Cardiac muscle cell (in vitro differentiated cells and primary cell): ENCODE measurements around the gene PEX14. TPM values are rescaled to one million over a fixed set of nuclear protein-coding genes. Genes with fewer than 3 reads are reported as not detected.

ENCODE experiments used
- DNase-seq, 2 donors: peaks; one replicate each; pipeline versions ENCODE4 v3.0.0 to v3.0.0-alpha.2; 2010 to 2017; ENCODE audit warnings: low read depth in 1 of 2, low spot score in 1 of 2
- H3K27ac ChIP-seq: fragments of 200-600 bp; sonication (generic); 2 replicates; pipeline ENCODE4 v1.5.1; 2016
- H3K27me3 ChIP-seq: fragments of 200-600 bp; sonication (generic); 2 replicates; pipeline ENCODE4 v1.6.0; 2016; ENCODE audit warnings: control low read depth
- H3K36me3 ChIP-seq: fragments of 200-600 bp; sonication (generic); 2 replicates; pipeline ENCODE4 v1.5.1; 2016; ENCODE audit warnings: control low read depth
- H3K4me1 ChIP-seq: fragments of 200-600 bp; sonication (generic); 2 replicates; pipeline ENCODE4 v1.8.1; 2017; ENCODE audit warnings: low read depth, mild to moderate bottlenecking, mixed run types
- H3K4me3 ChIP-seq: fragments of 200-600 bp; sonication (generic); 2 replicates; pipeline ENCODE4 v1.5.1; 2016; ENCODE audit warnings: mild to moderate bottlenecking
- H3K9me3 ChIP-seq: fragments of 200-600 bp; sonication (generic); 2 replicates; pipeline ENCODE4 v1.5.1; 2017; ENCODE audit warnings: low read depth, mild to moderate bottlenecking, control low read depth
- CTCF ChIP-seq: IDR thresholded peaks from 2 replicates; pipeline ENCODE4 v1.5.1; 2012; ENCODE audit warnings: low read depth, mild to moderate bottlenecking, low read length
- polyA plus RNA-seq: library from polyadenylated mRNA; unstranded; fragments of >200 nt; fragmentation: Nextera tagmentation; extraction: Ambion mirVana; gene quantifications from 2 replicates; pipeline ENCODE4 v1.2.1, GENCODE V29; 2016
- total RNA-seq: library from RNA; depleted of rRNA; stranded (reverse); fragments of >200 nt; gene quantifications from 2 replicates; pipeline ENCODE4 v1.2.3, GENCODE V29; 2016

The PEX14 gene
- total and polyA plus RNA-seq, 2 experiments from 2014 or later = 25.0 to 32.1 TPM

GRCh38 chr1:10530281-10530740, 55.6 kb downstream of the PEX14 start:
- peak; percentile 77 to 81 for DNase-seq
- Histone ChIP-seq H3K9me3 (no peaks in the 10 kb centered on the region), H3K36me3 (no peaks in the 10 kb centered on the region), H3K4me3 (no peak overlapping the region), H3K4me1 (peaks cover 21% of the 10 kb centered on the region), H3K27ac (peak overlapping the region; percentile 59), H3K27me3 (no peaks in the 10 kb centered on the region)
- TF ChIP-seq CTCF = peak; percentile 90

- TF ChIP-seq CTCF = no peak
- Histone ChIP-seq H3K4me1 (peaks cover 21% of the 10 kb centered on the region), H3K36me3 (no peaks in the 10 kb centered on the region), H3K4me3 (no peak overlapping the region), H3K27ac (peak overlapping the region; percentile 59), H3K9me3 (no peaks in the 10 kb centered on the region), H3K27me3 (no peaks in the 10 kb centered on the region)
- peak in 1 of 2 donors; percentile 66 for DNase-seq
These were observed 56.2 kb downstream of the PEX14 start for GRCh38 chr1:10530756-10531495.

GRCh38 chr1:10532362-10532761, 57.6 kb downstream of the PEX14 start:
- no peak overlapping the region for H3K4me3 ChIP-seq
- peaks cover 21% of the 10 kb centered on the region for H3K4me1 ChIP-seq
- no peaks in the 10 kb centered on the region for H3K27me3 ChIP-seq
- peaks cover 5% of the 10 kb centered on the region for H3K36me3 ChIP-seq
- no peak for TF ChIP-seq CTCF
- no peak for DNase-seq
- no peak overlapping the region for H3K27ac ChIP-seq
- H3K9me3 ChIP-seq = no peaks in the 10 kb centered on the region

GRCh38 chr1:10534519-10534918, 59.8 kb downstream of the PEX14 start:
- Histone ChIP-seq H3K4me1 (peaks cover 30% of the 10 kb centered on the region), H3K9me3 (no peaks in the 10 kb centered on the region), H3K4me3 (no peak overlapping the region), H3K27ac (no peak overlapping the region), H3K36me3 (peaks cover 5% of the 10 kb centered on the region), H3K27me3 (no peaks in the 10 kb centered on the region)
- no peak for TF ChIP-seq CTCF
- no peak for DNase-seq

- H3K36me3 ChIP-seq = peaks cover 5% of the 10 kb centered on the region
- H3K27ac ChIP-seq = no peak overlapping the region
- peaks cover 34% of the 10 kb centered on the region for H3K4me1 ChIP-seq
- no peak for DNase-seq
- no peaks in the 10 kb centered on the region for H3K27me3 ChIP-seq
- TF ChIP-seq CTCF = no peak
- H3K9me3 ChIP-seq = no peaks in the 10 kb centered on the region
- no peak overlapping the region for H3K4me3 ChIP-seq
These were observed 61.5 kb downstream of the PEX14 start for GRCh38 chr1:10536133-10536770.
